Endodermal cell (in vitro differentiated cells): ENCODE data around the gene AUTS2. TPM values are rescaled to one million over a fixed set of nuclear protein-coding genes. Genes with fewer than 3 reads are reported as not detected.

Experiments used
- DNase-seq: peaks from one replicate; pipeline ENCODE4 v3.0.0-alpha.2; 2017
- H3K27ac ChIP-seq: 2 replicates; pipeline ENCODE4 v1.5.1; 2013; ENCODE audit warnings: mild to moderate bottlenecking, low read depth, low read length, moderate library complexity
- H3K27me3 ChIP-seq: 2 replicates; pipeline ENCODE4 v1.6.1; 2013; ENCODE audit warnings: mild to moderate bottlenecking, low read length, moderate library complexity; ENCODE audit not compliant: insufficient read depth, control insufficient read depth, poor library complexity, severe bottlenecking
- H3K36me3 ChIP-seq: 2 replicates; pipeline ENCODE4 v1.7.0; 2013; ENCODE audit warnings: mild to moderate bottlenecking, low read length, moderate library complexity; ENCODE audit not compliant: control insufficient read depth, insufficient read depth
- H3K4me1 ChIP-seq: one replicate; pipeline ENCODE4 v1.7.0; 2013; ENCODE audit warnings: low read length; ENCODE audit not compliant: control insufficient read depth, insufficient read depth
- H3K4me3 ChIP-seq: 2 replicates; pipeline ENCODE4 v1.5.1; 2013; ENCODE audit warnings: mild to moderate bottlenecking, low read length, moderate library complexity
- H3K9ac ChIP-seq: 2 replicates; pipeline ENCODE4 v1.6.1; 2013; ENCODE audit warnings: mild to moderate bottlenecking, low read length, moderate library complexity; ENCODE audit not compliant: poor library complexity, severe bottlenecking; ENCODE audit errors: extremely low read depth
- H3K9me3 ChIP-seq: 2 replicates; pipeline ENCODE4 v1.6.1; 2013; ENCODE audit warnings: mild to moderate bottlenecking, low read length, moderate library complexity; ENCODE audit not compliant: control insufficient read depth
- H3K27ac Mint-ChIP-seq: 2 replicates; pipeline ENCODE4 v1.8.0; 2020; ENCODE audit warnings: mixed read lengths
- H3K27me3 Mint-ChIP-seq: 2 replicates; pipeline ENCODE4 v1.8.0; 2021; ENCODE audit warnings: mild to moderate bottlenecking, mixed read lengths; ENCODE audit not compliant: insufficient read depth
- H3K36me3 Mint-ChIP-seq: 2 replicates; pipeline ENCODE4 v1.8.0; 2020; ENCODE audit warnings: low read depth, mixed read lengths
- H3K4me1 Mint-ChIP-seq: 2 replicates; pipeline ENCODE4 v1.8.0; 2020; ENCODE audit warnings: mixed read lengths
- H3K4me3 Mint-ChIP-seq: 2 replicates; pipeline ENCODE4 v1.8.0; 2020; ENCODE audit warnings: mild to moderate bottlenecking, moderate library complexity, mixed read lengths
- H3K9me3 Mint-ChIP-seq: 2 replicates; pipeline ENCODE4 v1.8.0; 2020; ENCODE audit warnings: mild to moderate bottlenecking, mixed read lengths
- CTCF ChIP-seq: fragments of 200-600 bp; sonication (generic); conservative IDR thresholded peaks from 2 replicates; pipeline ENCODE4 v1.5.0; 2021; ENCODE audit warnings: antibody characterized with exemption, mild to moderate bottlenecking
- WGBS, 2 experiments: methylation state at CpG; one replicate each; pipeline versions ENCODE4 v1.1.5 to v1.1.7; 2013; ENCODE audit warnings: missing lambda C conversion rate in 2 of 2, mixed read lengths in 1 of 2; ENCODE audit not compliant: insufficient coverage in 1 of 2, insufficient read length in 1 of 2; 5-methylcytosine and 5-hydroxymethylcytosine counted together
- total RNA-seq, 2 donors: library from RNA; stranded (reverse); fragmentation: NEBNext Ultra II Directional in 1 of 2; extraction: Animal tissue kit (Norgen Biotek cat#: 25700) in 1 of 2; gene quantifications; 2 replicates in 1 of 2; 3 replicates in 1 of 2; pipeline ENCODE4 v1.2.1, GENCODE V29; 2021

The AUTS2 gene
- total RNA-seq, 2 donors from 2014 or later: 76.8 to 106 TPM

GRCh38 chr7:70190281-70190680 is 592.0 kb downstream of the AUTS2 start:
- Histone ChIP-seq H3K27ac (no peak overlapping the region), H3K36me3 (no peaks in the 10 kb centered on the region), H3K9ac (no peak overlapping the region), H3K4me3 (no peak overlapping the region), H3K9me3 (peaks cover 11% of the 10 kb centered on the region), H3K4me1 (no peaks in the 10 kb centered on the region), H3K27me3 (no peaks in the 10 kb centered on the region)
- TF ChIP-seq CTCF: no peak
- peaks cover 10% of the 10 kb centered on the region for H3K9me3 Mint-ChIP-seq
- DNase-seq: no peak
- peaks cover 8% of the 10 kb centered on the region for H3K4me1 Mint-ChIP-seq
- H3K36me3 Mint-ChIP-seq: peaks cover 4% of the 10 kb centered on the region
- no peaks in the 10 kb centered on the region for H3K27me3 Mint-ChIP-seq
- no peak overlapping the region for H3K27ac Mint-ChIP-seq
- no peak overlapping the region for H3K4me3 Mint-ChIP-seq
- WGBS, 2 experiments: 96 to 100% methylated on average over 1 to 4 of the region's 4 CpGs

GRCh38 chr7:70193514-70193913 is 595.2 kb downstream of the AUTS2 start:
- Mint-ChIP-seq H3K9me3 (peaks cover 14% of the 10 kb centered on the region), H3K27ac (no peak overlapping the region), H3K4me1 (peaks cover 8% of the 10 kb centered on the region), H3K4me3 (no peak overlapping the region), H3K36me3 (peaks cover 4% of the 10 kb centered on the region), H3K27me3 (no peaks in the 10 kb centered on the region)
- Histone ChIP-seq H3K27ac (no peak overlapping the region), H3K9me3 (peaks cover 17% of the 10 kb centered on the region), H3K4me1 (no peaks in the 10 kb centered on the region), H3K36me3 (no peaks in the 10 kb centered on the region), H3K27me3 (no peaks in the 10 kb centered on the region), H3K9ac (no peak overlapping the region), H3K4me3 (no peak overlapping the region)
- DNase-seq: no peak
- peak; percentile 49 for TF ChIP-seq CTCF
- WGBS, 2 experiments: 95 to 100% methylated on average over 3 to 4 of the region's 4 CpGs

GRCh38 chr7:70208236-70209063 is 610.2 kb downstream of the AUTS2 start:
- Mint-ChIP-seq H3K9me3 (no peaks in the 10 kb centered on the region), H3K4me1 (no peaks in the 10 kb centered on the region), H3K27me3 (no peaks in the 10 kb centered on the region), H3K27ac (no peak overlapping the region), H3K36me3 (peaks cover 5% of the 10 kb centered on the region), H3K4me3 (no peak overlapping the region)
- peaks cover 7% of the 10 kb centered on the region for H3K4me1 ChIP-seq
- no peaks in the 10 kb centered on the region for H3K9me3 ChIP-seq
- no peaks in the 10 kb centered on the region for H3K36me3 ChIP-seq
- no peaks in the 10 kb centered on the region for H3K27me3 ChIP-seq
- no peak for DNase-seq
- 71 to 89% methylated on average over 4 to 5 of the region's 5 CpGs for WGBS, 2 experiments
- no peak overlapping the region for H3K27ac ChIP-seq
- H3K4me3 ChIP-seq: no peak overlapping the region
- no peak for TF ChIP-seq CTCF
- H3K9ac ChIP-seq: no peak overlapping the region
